ENCODE data around the gene PICK1.

DNA sequence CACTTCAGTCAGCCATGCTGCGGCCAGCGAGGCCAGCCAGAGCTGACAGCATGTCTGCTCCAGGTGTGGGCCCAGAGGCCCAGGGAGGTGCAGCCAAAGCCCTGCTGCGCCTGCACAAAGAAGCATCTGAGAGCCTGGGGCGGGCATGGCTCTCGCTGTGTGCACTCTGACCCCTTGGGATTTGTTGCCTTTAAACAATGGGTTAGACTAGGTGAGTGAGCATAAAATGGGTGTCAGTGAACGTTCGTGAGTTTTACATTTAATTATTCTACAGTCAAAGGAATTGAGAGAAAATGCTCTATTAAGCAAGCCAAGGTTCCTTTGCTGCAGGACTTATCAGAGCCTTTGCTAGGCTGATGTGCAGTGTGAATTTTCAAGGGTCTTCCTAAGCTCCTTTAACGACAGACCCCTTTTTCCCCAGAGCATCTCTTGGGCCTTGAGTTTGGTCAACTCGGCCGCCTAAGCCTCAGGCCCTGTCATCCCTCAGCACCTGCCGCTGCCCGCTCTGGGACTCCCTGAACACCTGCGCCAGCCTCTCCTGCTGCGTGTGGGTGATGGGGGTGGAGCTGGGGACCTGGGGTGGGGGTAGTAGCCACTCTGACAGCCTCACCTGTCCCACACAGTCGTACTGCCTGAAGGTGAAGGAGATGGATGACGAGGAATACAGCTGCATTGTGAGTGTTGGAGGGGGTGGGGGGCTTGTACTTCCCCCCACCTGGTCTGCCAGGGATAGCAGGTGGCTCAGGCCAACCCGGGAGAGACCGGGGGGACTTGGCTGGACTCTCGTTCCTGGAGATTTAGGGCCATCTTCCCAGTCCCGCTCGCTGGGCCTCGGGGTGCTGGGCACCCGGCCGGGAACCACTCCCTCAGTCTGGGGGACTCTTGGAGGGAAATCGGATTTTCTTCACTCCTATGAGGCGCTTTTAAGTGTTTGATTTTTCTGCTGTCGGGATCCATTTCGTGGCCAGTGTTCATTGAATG lies 16.2 kb downstream of the PICK1 start:
- TF ChIP-seq CTCF (IDR thresholded peaks at IDR 0.05) (no peak), EP300 (IDR thresholded peaks at IDR 0.05) (no peak), POLR2A (IDR thresholded peaks at IDR 0.05) (no peak), POLR2AphosphoS5 (IDR thresholded peaks at IDR 0.05) (no peak)
